OCI-LY3 (cell line): ENCODE results near the gene EIF1.

ENCODE experiments used
- H2AFZ ChIP-seq: fragments of 200-600, 300-600 bp; shearing (Covaris generic); 2 replicates; pipeline ENCODE4 v1.6.0; 2014; ENCODE audit warnings: antibody characterized with exemption, low read depth, low read length
- H3K27ac ChIP-seq: fragments of 200-600, 300-600 bp; sonication (generic); 2 replicates; pipeline ENCODE4 v1.5.1; 2014; ENCODE audit warnings: mild to moderate bottlenecking, low read length, moderate library complexity, mixed read lengths
- H3K27me3 ChIP-seq: fragments of 200-600, 300-600 bp; sonication (generic); 2 replicates; pipeline ENCODE4 v1.6.1; 2014; ENCODE audit warnings: low read depth, low read length, mixed read lengths
- H3K36me3 ChIP-seq: fragments of 200-600, 300-600 bp; sonication (generic); replicated peaks from 2 replicates; pipeline ENCODE3; 2014; ENCODE audit warnings: low read depth, low read length, mixed read lengths
- H3K4me1 ChIP-seq: fragments of 300-600, 200-600 bp; sonication (generic); 2 replicates; pipeline ENCODE4 v1.6.1; 2014; ENCODE audit warnings: low read length, mixed read lengths
- H3K4me2 ChIP-seq: fragments of 200-600, 300-600 bp; sonication (generic); 2 replicates; pipeline ENCODE4 v1.6.1; 2014; ENCODE audit warnings: low read length, mixed read lengths
- H3K4me3 ChIP-seq: fragments of 300-600, 200-600 bp; sonication (generic); 2 replicates; pipeline ENCODE4 v1.5.1; 2014; ENCODE audit warnings: antibody characterized with exemption, mild to moderate bottlenecking, low read length, moderate library complexity
- H3K79me2 ChIP-seq: fragments of 300-600, 200-600 bp; shearing (Covaris generic); 2 replicates; pipeline ENCODE4 v1.6.1; 2014; ENCODE audit warnings: mild to moderate bottlenecking, low read length, mixed read lengths
- H3K9ac ChIP-seq: fragments of 300-600, 200-600 bp; shearing (Covaris generic); 2 replicates; pipeline ENCODE4 v1.6.0; 2014; ENCODE audit warnings: mild to moderate bottlenecking, low read length, moderate library complexity
- H3K9me3 ChIP-seq: fragments of 200-600, 300-600 bp; shearing (Covaris generic); 2 replicates; pipeline ENCODE4 v1.6.1; 2014; ENCODE audit warnings: low read length, mixed read lengths; ENCODE audit not compliant: insufficient read depth
- H4K20me1 ChIP-seq: fragments of 200-600, 300-600 bp; sonication (generic); 2 replicates; pipeline ENCODE4 v1.6.1; 2016; ENCODE audit warnings: low read length, mixed read lengths; ENCODE audit not compliant: insufficient read depth
- EZH2phosphoT487 ChIP-seq: fragments of 200-600 bp; shearing (Covaris generic); IDR thresholded peaks from 2 replicates; pipeline ENCODE4 v1.6.1; 2018; ENCODE audit warnings: antibody characterized with exemption, mixed run types, low read depth
- TF ChIP-seq, protein P1 (sequence below): fragments of 200-600, 300-600 bp; sonication (generic); IDR thresholded peaks from 2 replicates; pipeline ENCODE4 v1.5.1; 2014; ENCODE audit warnings: antibody characterized with exemption, low read length, low read depth

Gene EIF1

DNA sequence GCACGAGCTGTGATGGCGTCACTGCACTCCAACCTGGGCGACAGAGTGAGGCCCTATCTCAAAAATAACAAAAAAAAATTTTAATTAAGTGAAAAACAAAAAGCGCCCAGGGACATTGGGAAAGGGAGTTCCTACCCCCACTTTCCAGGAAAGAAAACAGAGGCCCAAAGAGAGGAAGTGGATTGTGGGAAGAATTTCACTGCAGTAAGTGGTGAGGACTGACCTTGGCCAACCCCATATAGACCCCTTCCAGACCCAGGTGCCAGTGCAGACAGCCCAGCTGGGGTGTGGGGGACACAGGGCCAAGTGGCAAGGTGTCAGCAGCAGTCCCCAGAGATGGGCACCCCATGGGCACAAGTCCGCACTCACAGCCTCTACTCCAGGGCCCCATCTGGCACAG, 35.3 kb upstream of the EIF1 start:
- no peak overlapping the region for H2AFZ ChIP-seq
- no peaks in the 10 kb centered on the region for H3K9me3 ChIP-seq
- H3K27ac ChIP-seq, result no peak overlapping the region
- TF ChIP-seq, protein P1, sequence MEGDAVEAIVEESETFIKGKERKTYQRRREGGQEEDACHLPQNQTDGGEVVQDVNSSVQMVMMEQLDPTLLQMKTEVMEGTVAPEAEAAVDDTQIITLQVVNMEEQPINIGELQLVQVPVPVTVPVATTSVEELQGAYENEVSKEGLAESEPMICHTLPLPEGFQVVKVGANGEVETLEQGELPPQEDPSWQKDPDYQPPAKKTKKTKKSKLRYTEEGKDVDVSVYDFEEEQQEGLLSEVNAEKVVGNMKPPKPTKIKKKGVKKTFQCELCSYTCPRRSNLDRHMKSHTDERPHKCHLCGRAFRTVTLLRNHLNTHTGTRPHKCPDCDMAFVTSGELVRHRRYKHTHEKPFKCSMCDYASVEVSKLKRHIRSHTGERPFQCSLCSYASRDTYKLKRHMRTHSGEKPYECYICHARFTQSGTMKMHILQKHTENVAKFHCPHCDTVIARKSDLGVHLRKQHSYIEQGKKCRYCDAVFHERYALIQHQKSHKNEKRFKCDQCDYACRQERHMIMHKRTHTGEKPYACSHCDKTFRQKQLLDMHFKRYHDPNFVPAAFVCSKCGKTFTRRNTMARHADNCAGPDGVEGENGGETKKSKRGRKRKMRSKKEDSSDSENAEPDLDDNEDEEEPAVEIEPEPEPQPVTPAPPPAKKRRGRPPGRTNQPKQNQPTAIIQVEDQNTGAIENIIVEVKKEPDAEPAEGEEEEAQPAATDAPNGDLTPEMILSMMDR, result no peak
- no peak for TF ChIP-seq EZH2phosphoT487
- no peak overlapping the region for H3K9ac ChIP-seq
- H3K36me3 ChIP-seq, result no peaks in the 10 kb centered on the region
- H3K79me2 ChIP-seq, result no peaks in the 10 kb centered on the region
- H4K20me1 ChIP-seq, result no peaks in the 10 kb centered on the region
- H3K4me3 ChIP-seq, result no peak overlapping the region
- H3K4me1 ChIP-seq, result no peaks in the 10 kb centered on the region
- no peak overlapping the region for H3K4me2 ChIP-seq
- no peaks in the 10 kb centered on the region for H3K27me3 ChIP-seq

- H2AFZ ChIP-seq, result no peak overlapping the region
- H3K36me3 ChIP-seq, result no peaks in the 10 kb centered on the region
- no peaks in the 10 kb centered on the region for H3K9me3 ChIP-seq
- no peaks in the 10 kb centered on the region for H3K27me3 ChIP-seq
- no peak for TF ChIP-seq EZH2phosphoT487
- TF ChIP-seq, protein P1, result no peak
- no peak overlapping the region for H3K4me2 ChIP-seq
- H3K27ac ChIP-seq, result no peak overlapping the region
- no peak overlapping the region for H3K9ac ChIP-seq
- H3K4me1 ChIP-seq, result no peaks in the 10 kb centered on the region
- H4K20me1 ChIP-seq, result no peaks in the 10 kb centered on the region
- no peaks in the 10 kb centered on the region for H3K79me2 ChIP-seq
- H3K4me3 ChIP-seq, result no peak overlapping the region
Observed at GRCh38 chr17:41653892-41654677, 34.6 kb upstream of the EIF1 start.

GRCh38 chr17:41654678-41655607, 33.7 kb upstream of the EIF1 start:
- Histone ChIP-seq H4K20me1 (no peaks in the 10 kb centered on the region), H3K9me3 (no peaks in the 10 kb centered on the region), H3K4me2 (no peak overlapping the region), H3K9ac (no peak overlapping the region), H3K27ac (no peak overlapping the region), H3K36me3 (no peaks in the 10 kb centered on the region), H3K79me2 (no peaks in the 10 kb centered on the region), H2AFZ (no peak overlapping the region), H3K27me3 (no peaks in the 10 kb centered on the region), H3K4me1 (no peaks in the 10 kb centered on the region), H3K4me3 (no peak overlapping the region)
- TF ChIP-seq EZH2phosphoT487, result no peak
- TF ChIP-seq, protein P1, result no peak

DNA sequence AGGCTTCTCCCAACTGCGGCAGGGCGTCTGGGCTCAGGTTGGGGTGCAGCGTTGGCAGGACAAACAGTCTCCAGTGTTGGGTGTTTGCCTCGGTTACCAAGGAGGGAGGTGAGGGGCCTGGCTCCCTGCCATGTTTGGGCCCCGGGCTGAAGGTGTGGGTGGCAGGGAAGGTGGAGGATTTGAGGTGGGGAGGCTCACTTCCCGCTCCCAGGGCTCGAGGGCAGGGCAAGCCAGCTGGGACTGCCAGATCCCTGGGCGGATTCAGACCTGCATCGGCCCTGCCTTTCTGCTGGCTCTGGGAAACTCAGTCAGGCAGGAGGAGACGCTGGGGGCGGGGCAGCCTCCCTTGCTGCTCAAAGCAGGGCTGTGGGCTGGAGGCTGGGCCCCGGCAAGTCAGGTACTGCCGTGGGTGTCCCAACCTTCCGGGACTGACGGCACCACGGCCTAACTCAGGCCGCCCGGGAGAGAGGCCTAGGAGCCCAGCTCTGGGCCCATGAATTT, 33.0 kb upstream of the EIF1 start:
- H3K4me2 ChIP-seq, result no peak overlapping the region
- no peaks in the 10 kb centered on the region for H3K4me1 ChIP-seq
- H4K20me1 ChIP-seq, result no peaks in the 10 kb centered on the region
- no peaks in the 10 kb centered on the region for H3K27me3 ChIP-seq
- H3K9ac ChIP-seq, result no peak overlapping the region
- no peak overlapping the region for H2AFZ ChIP-seq
- no peak overlapping the region for H3K27ac ChIP-seq
- H3K4me3 ChIP-seq, result no peak overlapping the region
- no peaks in the 10 kb centered on the region for H3K79me2 ChIP-seq
- no peaks in the 10 kb centered on the region for H3K9me3 ChIP-seq
- no peaks in the 10 kb centered on the region for H3K36me3 ChIP-seq
- TF ChIP-seq EZH2phosphoT487, result no peak
- TF ChIP-seq, protein P1, result no peak
